Keratinocyte (primary cell): ENCODE data around the gene PNKP. TPM values are rescaled to one million over a fixed set of nuclear protein-coding genes. Genes with fewer than 3 reads are reported as not detected.

Source experiments
- DNase-seq: peaks from one replicate; pipeline ENCODE4 v3.0.0-alpha.2; 2011; ENCODE audit warnings: low read depth, missing footprints, low spot score
- FAIRE-seq: peaks from 2 replicates; lab custom pipeline; 2011; peaks lifted over from hg19 to GRCh38; lab: Jason Lieb, UNC
- H2AFZ ChIP-seq: 2 replicates; pipeline ENCODE4 v1.6.0; 2012; ENCODE audit warnings: low read length, control low read depth, inconsistent platforms; ENCODE audit not compliant: control insufficient read depth
- H3K27ac ChIP-seq: 2 replicates; pipeline ENCODE4 v1.5.1; 2011; ENCODE audit warnings: low read length; ENCODE audit not compliant: control insufficient read depth, insufficient read depth
- H3K27me3 ChIP-seq: 3 replicates; pipeline ENCODE4 v1.6.0; 2011; ENCODE audit warnings: low read length; ENCODE audit not compliant: control insufficient read depth, insufficient read depth; ENCODE audit errors: extremely low read depth
- H3K36me3 ChIP-seq, 2 experiments: 2 replicates in 1 of 2; 3 replicates in 1 of 2; pipeline ENCODE4 v1.5.1; 2011; ENCODE audit warnings: low read length in 2 of 2, mild to moderate bottlenecking in 1 of 2; ENCODE audit not compliant: control insufficient read depth in 2 of 2, insufficient read depth in 2 of 2; ENCODE audit errors: extremely low read depth in 1 of 2
- H3K4me1 ChIP-seq: 3 replicates; pipeline ENCODE4 v1.5.1; 2011; ENCODE audit warnings: low read length; ENCODE audit not compliant: control insufficient read depth, insufficient read depth; ENCODE audit errors: extremely low read depth
- H3K4me2 ChIP-seq: 3 replicates; pipeline ENCODE4 v1.6.0; 2011; ENCODE audit warnings: low read depth, low read length; ENCODE audit not compliant: control insufficient read depth, insufficient read depth; ENCODE audit errors: extremely low read depth
- H3K4me3 ChIP-seq, 3 experiments: fragments of 200-600 bp in 1 of 3; sonication (generic) in 1 of 3; 2 replicates in 2 of 3; 3 replicates in 1 of 3; pipeline ENCODE4 v1.5.1; 2011 to 2016; ENCODE audit warnings: low read length in 3 of 3, mild to moderate bottlenecking in 3 of 3, control low read depth in 2 of 3, inconsistent platforms in 1 of 3, low read depth in 1 of 3, mixed read lengths in 1 of 3, mixed run types in 1 of 3, moderate library complexity in 1 of 3; ENCODE audit not compliant: control insufficient read depth in 2 of 3, insufficient read depth in 2 of 3; ENCODE audit errors: extremely low read depth in 1 of 3
- H3K79me2 ChIP-seq: 2 replicates; pipeline ENCODE4 v1.6.0; 2012; ENCODE audit warnings: low read length; ENCODE audit not compliant: control insufficient read depth, insufficient read depth
- H3K9ac ChIP-seq: 3 replicates; pipeline ENCODE4 v1.6.0; 2011; ENCODE audit warnings: low read length; ENCODE audit not compliant: control insufficient read depth, insufficient read depth; ENCODE audit errors: extremely low read depth
- H3K9me1 ChIP-seq: 3 replicates; pipeline ENCODE4 v1.6.0; 2011; ENCODE audit warnings: low read length; ENCODE audit not compliant: control insufficient read depth, insufficient read depth; ENCODE audit errors: extremely low read depth
- H3K9me3 ChIP-seq: 2 replicates; pipeline ENCODE4 v1.5.1; 2012; ENCODE audit warnings: low read depth, low read length; ENCODE audit not compliant: control insufficient read depth
- H4K20me1 ChIP-seq: 3 replicates; pipeline ENCODE4 v1.6.0; 2011; ENCODE audit warnings: low read length; ENCODE audit not compliant: control insufficient read depth, insufficient read depth; ENCODE audit errors: extremely low read depth
- CTCF ChIP-seq, 3 experiments: IDR thresholded peaks in 1 of 3; conservative IDR thresholded peaks in 1 of 3; optimal IDR thresholded peaks in 1 of 3; 2 replicates in 2 of 3; 3 replicates in 1 of 3; pipeline versions ENCODE3 to v1.5.1; 2011; ENCODE audit warnings: low read length in 3 of 3, mild to moderate bottlenecking in 3 of 3, moderate library complexity in 2 of 3, control low read depth in 1 of 3, inconsistent platforms in 1 of 3; ENCODE audit not compliant: insufficient read depth in 2 of 3; ENCODE audit errors: extremely low read depth in 1 of 3
- EZH2 ChIP-seq: IDR thresholded peaks from one replicate; pipeline ENCODE4 v1.6.1; 2012; ENCODE audit warnings: inconsistent platforms, mild to moderate bottlenecking, low read length, moderate library complexity
- dilution Hi-C: fragments of 300-500 bp; cut with MboI; formaldehyde crosslinking; loops from one replicate; pipeline ENCODE4 v1.7.0; 2020; ENCODE audit warnings: low sequenced_read_pairs; ENCODE audit not compliant: extremely low pct_ligation_motif_present
- polyA plus RNA-seq, 5 experiments: library from polyadenylated mRNA; depleted of rRNA in 3 of 5; stranded (reverse) in 3 of 5; stranded (forward) in 1 of 5; unstranded in 1 of 5; fragments of >200 nt; gene quantifications; 1 replicate in 1 of 5; 2 replicates in 3 of 5; 3 replicates in 1 of 5; pipeline versions ENCODE4 v1.2.1 to v1.2.3, GENCODE V29; 2011 to 2012; ENCODE audit warnings: missing spikeins in 2 of 5, low read depth in 1 of 5, low replicate concordance in 1 of 5

Gene PNKP
- polyA plus RNA-seq, 1 donor (not counting 4 experiments of a cell fraction or from before 2014, with no cell fraction given): 19.3 TPM

DNA sequence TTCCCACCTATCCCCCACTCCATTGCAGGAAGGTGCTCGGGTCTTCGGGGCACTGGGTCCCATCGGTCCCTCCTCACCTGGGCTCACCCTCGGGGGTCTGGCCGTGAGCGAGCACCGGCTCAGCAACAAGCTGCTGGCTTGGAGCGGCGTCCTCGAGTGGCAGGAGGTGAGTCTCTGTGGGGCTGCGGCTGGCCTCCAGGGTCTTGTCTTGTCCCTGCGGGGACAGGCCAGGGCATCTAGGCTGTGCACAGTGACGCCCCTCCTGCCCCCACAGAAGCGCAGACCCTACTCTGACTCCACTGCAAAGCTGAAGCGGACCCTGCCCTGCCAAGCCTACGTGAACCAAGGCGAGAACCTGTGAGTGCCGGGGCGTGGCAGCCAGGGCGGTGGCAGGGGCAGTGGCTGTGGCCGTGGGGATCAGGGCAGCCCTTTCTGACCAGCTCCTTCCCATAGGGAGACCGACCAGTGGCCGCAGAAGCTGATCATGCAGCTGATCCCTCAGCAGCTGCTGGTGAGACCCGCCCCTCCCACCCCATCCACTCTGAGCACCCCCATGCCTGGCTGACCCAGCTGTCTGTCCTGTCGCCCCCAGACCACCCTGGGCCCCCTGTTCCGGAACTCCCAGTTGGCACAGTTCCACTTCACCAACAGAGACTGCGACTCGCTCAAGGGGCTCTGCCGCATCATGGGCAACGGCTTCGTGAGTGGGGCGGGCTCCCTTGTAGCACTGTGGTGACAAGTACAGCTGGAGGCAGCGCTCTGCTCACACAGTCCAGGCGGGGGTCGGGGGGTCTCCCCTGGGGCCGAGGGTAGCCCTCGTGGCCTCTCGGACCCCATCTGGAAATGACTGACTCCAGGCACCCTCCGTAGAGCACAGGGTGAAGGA, 12.8 kb downstream of the PNKP start:
- Histone ChIP-seq H3K4me3 (no peak overlapping the region), H3K27ac (no peak overlapping the region), H3K9me3 (no peaks in the 10 kb centered on the region), H3K4me1 (peaks cover 17% of the 10 kb centered on the region), H3K4me2 (no peak overlapping the region), H3K79me2 (peaks cover 22% of the 10 kb centered on the region), H4K20me1 (peaks cover 7% of the 10 kb centered on the region), H3K36me3 (peaks cover 17% of the 10 kb centered on the region in 2 experiments), H2AFZ (no peak overlapping the region), H3K27me3 (no peaks in the 10 kb centered on the region), H3K9me1 (no peaks in the 10 kb centered on the region), H3K9ac (no peak overlapping the region)
- dilution Hi-C loops: no loop called here
- TF ChIP-seq CTCF (optimal IDR thresholded peaks at IDR 0.05 in 1 of 3, IDR thresholded peaks at IDR 0.05 in 1 of 3, conservative IDR thresholded peaks at IDR 0.05 in 1 of 3; ENCODE audit: extremely low read depth in 1 of 3, insufficient read depth in 2 of 3, low read length in 3 of 3) (no peak), EZH2 (no peak)
- DNase-seq: no peak
- no peak for FAIRE-seq

DNA sequence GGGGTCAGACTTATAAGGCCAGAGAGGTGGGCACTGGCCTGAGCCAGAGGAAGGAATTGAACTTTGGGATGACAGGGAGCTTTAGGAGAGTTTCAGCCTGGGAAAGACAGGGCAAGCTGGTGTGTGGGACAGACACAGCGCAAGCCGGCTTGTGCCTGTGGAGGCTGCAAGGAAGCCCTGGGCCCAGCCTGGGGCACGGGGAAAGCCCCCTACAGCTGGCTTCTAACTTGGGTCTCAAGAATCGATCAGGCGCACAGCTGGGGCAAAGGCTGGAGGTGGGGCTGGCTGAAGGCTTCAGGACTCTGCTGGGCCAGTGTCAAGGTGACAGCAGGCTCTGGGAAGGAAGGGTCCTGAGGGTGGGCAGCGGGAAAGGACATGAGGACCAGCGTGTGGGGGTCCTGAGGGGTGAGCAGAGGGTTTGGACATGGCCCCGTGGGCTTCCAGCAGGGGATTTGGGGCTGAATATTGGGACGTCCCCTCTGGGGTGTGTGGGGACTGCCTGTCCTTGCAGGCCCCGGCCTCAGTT, 13.5 kb downstream of the PNKP start:
- TF ChIP-seq CTCF (optimal IDR thresholded peaks at IDR 0.05 in 1 of 3, IDR thresholded peaks at IDR 0.05 in 1 of 3, conservative IDR thresholded peaks at IDR 0.05 in 1 of 3; ENCODE audit: extremely low read depth in 1 of 3, insufficient read depth in 2 of 3, low read length in 3 of 3) (no peak), EZH2 (no peak)
- Histone ChIP-seq H3K27me3 (no peaks in the 10 kb centered on the region), H3K4me2 (no peak overlapping the region), H2AFZ (no peak overlapping the region), H3K9ac (no peak overlapping the region), H3K4me3 (no peak overlapping the region), H4K20me1 (peaks cover 7% of the 10 kb centered on the region), H3K36me3 (peaks cover 14 to 17% of the 10 kb centered on the region in 2 experiments), H3K9me1 (no peaks in the 10 kb centered on the region), H3K9me3 (no peaks in the 10 kb centered on the region), H3K27ac (no peak overlapping the region), H3K79me2 (peaks cover 22% of the 10 kb centered on the region), H3K4me1 (peaks cover 17% of the 10 kb centered on the region)
- dilution Hi-C loops: no loop called here
- DNase-seq (no peak), FAIRE-seq (no peak)
